Pons (tissue), 1 donor: ENCODE data around the gene RAD51B.

ENCODE experiments used
- DNase-seq: peaks from one replicate; pipeline ENCODE4 v3.0.0-alpha.2; 2016; ENCODE audit warnings: low spot score

RAD51B gene

DNA sequence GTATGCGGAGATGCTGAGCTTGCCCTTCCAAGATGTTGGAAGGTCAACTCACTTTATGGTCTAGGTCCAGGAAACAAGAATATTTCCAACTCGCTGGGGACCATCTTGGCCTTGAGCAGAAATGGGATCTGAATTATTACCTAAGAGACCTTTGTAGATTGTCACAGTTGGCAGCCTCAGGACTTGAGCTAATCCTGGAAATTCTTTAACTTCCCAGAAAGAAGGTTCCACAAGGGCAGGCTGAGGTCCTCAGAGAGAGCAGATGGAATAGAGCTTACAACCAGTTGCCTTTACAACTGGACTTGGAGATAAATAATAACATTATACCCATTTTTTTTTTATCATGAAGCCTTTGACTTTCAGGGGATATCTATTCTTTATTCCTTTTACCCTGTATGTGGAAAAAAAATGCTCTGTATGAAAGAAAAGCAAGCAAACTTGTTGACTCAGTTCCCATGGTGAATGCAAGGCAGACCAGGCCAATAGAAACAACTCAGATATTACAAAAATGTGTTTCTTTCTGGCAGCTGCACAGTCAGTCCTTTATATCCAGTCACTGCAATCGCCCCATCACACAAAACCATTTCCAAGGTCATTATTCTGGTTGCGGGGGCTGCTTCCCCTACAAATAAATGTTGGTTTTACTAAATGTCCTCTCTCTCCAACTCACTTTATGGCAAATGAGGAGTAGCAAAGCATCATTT is 571.9 kb downstream of the RAD51B start:
- DNase-seq, result peak; percentile 57

DNA sequence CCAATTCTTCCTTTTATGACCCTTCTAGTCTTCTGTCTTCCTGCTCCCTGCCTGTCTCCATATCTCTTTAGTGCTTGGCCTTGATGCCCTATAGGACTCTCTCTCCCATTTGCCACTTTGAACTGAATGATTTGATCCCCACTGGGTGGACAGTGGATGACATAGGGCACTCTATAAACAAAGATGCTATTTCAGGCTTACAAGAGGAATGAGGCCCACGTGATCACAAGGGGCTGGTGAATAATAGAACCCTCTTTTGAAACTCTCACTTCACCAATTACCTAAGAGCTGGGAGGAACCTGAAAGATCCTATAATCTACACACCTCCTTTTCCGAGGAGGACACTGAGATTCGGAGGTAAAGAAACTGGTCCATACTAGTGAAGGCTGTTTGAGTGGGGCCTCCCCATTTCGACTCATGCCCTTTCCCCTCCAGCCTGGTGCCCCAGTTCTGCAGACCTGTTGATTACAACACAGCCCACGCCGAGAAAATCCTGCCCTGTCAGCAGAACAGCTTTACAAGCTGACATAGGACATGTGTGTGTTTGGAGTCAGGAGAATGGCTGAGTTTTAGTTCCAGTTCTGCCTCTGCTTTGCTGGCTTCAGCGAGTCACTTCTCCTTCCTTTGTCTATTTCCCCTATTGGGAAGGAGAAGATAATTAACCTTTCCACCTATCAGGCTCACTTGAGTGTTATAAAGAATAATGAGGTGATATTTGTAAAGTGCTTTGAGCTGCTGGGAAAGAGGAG is 573.0 kb downstream of the RAD51B start:
- peak; percentile 85 for DNase-seq

DNA sequence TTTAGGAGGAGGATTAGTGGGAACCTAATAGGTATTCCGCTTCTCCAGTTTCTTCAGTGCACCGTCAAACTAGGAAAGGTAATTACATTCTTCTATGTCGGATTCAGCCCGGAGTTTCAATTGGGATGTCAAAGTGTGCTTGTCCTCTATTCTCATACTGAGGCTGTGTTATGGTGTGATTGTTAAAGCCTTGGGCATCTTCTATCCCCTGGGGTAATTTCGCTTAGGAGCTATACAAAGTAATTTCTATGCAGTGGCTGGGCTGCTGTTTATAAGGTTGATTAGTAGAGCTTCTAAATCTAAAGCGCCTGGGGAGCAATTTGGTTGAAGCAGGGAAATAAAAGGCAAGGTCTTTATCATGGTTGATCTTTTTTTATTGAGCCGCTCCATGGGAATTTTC is 573.7 kb downstream of the RAD51B start:
- no peak for DNase-seq

DNA sequence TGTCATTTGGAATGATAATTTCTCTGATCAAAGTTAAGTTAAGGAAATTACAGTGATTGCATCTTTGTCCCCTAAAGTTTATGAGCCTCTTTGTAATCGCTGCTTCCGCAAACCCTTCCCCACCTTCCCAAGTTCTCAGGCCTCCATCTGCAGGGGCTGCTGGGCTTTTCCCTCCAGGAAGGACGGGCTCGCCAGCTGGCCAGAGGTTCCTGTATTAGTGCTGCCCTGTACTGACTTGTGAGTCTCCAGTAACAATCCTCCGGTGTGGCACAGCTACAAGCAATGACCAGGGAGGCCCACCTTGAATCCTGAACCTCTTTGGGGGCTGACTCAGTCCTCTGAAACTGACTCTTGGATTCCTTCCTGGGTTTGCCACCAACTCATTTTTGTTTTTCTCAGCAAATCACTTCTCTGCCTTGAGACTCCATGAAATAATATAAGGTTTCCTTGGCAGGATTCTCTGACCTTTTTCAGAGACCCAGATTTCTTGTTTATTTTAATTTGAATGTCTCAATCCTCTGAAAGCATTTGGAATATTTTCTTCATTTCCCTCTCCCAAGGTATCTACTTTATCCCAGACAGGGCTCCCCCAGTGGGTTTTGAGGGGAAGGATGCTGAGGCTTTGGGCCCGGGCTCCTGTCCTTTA is 574.7 kb downstream of the RAD51B start:
- no peak for DNase-seq

DNA sequence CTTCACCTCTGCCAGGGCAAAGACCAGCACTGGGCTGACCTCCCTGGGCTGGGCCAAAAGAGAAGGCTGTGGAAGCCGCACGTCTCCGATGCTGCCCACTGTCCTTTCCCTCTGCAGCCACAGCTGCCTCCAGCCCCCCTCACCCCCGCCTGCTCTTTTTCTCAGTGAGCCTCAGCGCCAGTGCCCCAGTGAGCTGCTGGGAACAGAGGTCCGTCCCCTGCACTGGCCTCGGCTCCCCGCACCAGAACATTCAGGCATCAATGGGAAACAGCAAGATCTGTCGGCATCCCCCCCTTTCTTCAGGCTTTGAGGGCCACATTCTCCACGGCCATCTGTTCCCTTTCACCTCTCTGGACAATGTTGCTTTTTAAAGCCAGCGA is 575.2 kb downstream of the RAD51B start:
- no peak for DNase-seq

DNA sequence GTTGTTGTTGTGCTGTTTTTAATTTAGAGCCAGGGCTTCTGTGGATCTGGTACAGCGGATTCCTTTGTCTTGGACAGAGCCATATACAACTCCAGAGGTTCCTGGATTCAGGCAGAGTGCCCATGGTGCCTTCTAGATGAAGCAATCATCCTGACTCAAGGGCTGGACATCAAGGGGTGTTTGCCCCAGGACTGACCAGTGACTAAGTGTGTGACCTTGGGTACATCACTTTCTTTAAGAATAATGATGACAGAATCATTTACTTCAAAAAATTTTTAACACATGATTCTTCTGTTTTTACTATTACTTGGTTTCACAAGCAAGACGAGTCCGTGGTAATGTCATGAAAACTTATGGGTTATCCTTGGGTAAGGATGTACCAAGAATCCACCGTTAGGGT is 576.0 kb downstream of the RAD51B start:
- DNase-seq, result no peak

DNA sequence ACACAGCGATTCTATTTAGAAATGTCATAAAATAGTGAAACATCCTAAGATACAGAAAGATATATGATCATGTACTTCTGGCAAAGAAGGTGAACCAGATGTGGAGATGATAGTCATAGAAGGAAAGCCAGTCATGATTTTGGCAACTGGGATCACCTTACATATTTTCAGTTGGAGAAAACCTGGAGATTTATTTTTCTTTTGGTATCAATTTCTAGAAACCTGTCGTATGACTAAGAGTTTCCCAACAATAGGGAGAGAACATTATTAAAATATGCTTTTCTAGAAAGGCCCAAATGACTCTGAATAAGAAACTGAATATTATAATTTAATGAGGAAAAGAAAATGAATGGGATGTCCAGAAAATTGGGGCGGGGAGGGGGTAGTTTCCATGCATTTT is 576.9 kb downstream of the RAD51B start:
- no peak for DNase-seq

DNA sequence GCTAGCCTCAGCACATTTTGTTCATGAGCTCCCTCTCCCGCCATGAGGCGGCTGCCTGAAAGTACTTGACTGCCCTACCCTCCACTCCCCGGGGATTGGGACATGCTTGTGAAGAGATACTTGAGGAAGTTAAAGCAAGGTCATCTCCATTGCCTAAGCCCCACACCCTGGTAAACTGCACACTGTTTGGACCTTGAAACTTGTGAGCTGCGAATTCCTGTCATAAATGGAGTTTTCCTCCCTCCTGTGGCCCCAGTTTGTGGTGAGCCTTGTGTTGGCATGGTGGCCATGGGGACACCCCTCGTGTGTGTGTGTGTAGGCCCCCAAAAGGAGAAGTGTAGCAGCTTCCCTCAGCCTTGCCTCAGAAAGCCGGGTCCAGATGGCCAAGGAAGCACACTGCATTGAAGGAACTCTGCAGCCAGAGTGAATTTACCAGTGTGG is 577.8 kb downstream of the RAD51B start:
- peak; percentile 81 for DNase-seq

DNA sequence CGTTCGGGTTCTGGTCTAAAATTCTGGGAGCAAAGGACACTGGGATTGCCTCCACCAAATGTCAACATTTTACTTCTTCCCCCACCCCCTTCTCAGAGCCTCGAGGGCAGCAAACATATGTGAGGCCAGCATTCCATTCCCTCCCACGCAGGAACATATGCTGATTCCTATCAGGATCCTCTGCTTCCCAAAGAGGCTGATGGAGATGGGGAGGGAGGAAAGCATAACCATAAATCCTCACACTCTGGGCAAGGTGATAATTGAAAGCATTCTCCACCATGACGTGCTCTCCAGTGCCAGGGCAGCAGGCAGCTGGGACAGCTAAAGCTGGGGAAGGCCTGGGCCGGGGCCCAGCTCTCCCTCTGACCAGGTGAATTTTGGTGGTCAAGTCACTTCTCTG is 578.2 kb downstream of the RAD51B start:
- no peak for DNase-seq

DNA sequence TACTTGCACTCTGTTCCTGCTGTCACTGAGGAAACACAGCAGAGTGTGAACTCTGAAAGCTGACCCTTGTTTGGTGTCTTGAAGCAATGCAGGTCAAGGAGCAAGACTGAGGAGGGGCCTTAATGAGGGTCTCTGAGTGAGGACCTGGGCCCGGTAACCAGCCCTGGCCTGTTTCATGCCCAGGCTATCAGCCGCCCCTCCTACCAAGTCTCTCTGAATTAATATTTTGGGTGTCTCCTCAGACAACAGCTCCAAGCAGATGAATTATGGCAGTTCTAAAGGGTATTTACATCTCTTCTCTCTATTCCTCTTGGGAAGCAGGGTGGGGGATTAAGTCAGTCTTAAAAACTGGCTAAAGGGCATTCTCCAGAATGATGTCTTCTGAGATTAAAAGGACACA is 578.8 kb downstream of the RAD51B start:
- no peak for DNase-seq

DNA sequence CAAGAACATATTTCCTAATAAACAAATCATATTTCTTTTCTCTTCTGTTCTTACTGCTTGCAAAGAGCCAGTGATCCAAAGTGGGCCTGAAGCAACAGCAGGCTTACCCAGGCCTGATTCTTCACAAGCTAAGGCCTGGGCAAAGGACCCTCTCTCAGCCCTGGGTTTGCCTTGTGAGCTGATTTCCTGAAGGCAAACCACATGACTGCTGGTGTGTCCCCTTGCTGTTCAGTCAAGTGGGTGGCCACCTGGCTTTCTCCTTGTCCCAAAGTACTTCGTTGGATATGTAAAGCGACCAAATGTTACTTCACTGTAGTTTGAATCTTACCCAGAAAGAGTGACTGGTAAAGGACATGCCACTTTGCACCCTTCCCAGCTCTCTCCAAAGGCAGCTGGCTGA is 580.4 kb downstream of the RAD51B start:
- DNase-seq, result no peak

DNA sequence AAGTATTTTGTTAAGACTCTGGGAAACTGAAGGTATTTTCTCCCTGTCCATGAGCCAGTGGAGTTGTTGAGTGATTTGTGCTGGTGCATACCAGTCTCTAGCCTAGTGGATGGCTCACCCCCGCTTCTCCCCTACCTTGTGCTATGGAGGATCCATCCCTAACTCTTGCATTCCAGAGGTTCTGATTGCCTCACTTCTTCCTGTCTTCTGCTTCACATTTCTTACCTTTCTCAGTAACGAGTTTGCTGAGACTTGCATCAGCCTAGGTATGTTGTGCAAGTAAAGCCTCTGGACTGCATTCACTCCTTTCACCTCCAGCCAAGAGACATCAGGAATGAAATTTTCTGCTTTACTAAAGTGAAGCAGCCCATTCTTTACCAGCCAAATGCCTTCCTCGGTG is 581.7 kb downstream of the RAD51B start:
- no peak for DNase-seq

DNA sequence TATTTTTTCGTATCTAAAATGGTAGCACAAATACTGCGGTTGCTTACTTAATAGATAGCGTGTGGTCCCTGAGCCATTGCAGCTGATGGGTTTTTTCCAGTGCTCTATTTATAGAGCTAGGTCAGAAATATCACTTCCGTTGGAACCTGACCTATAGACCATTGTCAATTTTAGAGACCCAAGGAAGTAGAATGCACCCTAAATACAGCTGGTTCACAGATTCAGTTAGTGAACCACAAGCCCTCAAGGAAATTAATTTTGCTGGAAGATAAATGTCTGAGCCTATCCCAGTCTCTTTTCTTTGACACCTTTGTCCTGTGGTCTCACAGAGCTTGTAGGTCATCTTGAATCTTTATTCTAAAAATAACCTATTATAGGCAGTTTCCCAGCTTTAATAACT is 582.3 kb downstream of the RAD51B start:
- DNase-seq, result no peak

DNA sequence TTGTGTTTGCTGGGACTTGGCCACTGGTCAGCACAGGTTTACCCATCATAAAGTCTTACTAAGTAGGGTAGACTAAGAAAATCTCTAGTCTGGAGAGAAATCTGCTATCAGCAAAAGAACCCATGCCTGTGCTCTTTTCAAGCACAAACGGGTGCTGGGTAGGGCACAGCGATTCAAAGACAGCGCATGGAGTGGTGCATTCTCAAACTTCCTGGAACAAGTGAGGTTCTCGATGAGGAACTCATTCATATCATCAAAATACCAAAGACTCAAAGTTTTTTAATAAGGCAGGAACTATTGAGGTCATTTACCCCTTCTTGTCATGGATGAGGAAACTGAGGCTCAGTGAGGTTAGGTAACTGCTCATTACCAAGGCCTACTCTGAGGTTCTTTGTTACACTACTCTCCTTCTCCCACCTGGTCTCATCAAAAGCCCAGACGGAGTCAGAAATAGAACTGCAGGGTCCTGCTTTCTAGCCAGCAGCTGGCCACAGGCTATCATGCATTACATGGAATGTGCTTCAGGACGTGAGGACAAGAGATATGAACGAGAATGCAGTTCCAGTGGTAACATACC is 583.0 kb downstream of the RAD51B start:
- DNase-seq, result no peak

DNA sequence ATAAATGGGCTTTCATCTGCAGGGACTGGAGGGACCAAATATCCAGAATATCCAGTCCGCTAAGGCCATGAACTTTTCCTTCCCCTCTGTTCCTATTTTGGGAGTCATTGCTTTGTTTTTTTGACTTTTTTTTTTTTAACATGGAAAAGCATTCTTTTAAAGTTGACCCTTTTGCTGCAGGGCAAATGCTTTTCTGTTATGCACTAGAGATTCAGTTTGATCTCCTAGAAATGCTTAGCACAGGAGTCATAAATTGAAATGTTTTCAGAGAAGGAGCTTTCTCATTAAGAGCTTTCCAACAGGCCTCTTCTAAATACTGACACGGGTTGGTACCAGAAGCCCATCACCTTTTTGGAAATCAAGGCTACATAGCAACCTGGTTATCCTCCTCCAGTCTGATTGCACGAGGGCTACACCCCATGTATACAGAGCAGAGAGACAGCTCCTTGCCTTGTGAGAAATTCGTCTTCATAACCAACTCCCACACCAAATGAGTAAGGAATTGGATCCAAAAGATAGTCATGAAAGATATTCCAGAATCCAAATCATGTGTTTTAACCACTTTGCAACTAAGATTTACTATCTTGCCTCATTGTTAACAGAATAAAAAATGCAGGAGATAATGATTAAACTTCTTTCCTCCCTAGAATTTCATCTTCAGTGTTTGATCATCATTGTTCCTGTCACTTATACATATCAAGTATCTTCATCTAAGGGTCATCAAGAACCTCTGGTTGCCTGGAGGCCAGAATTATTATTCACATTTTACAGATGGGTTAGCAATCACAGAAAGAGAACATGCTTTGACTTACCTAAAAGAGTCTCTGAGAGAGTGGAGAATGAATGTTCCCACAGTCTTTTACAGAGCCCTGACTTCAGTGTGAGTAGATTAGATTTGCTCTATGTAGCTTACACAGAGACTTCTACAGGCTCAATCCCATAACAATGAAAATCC is 583.9 kb downstream of the RAD51B start:
- no peak for DNase-seq

DNA sequence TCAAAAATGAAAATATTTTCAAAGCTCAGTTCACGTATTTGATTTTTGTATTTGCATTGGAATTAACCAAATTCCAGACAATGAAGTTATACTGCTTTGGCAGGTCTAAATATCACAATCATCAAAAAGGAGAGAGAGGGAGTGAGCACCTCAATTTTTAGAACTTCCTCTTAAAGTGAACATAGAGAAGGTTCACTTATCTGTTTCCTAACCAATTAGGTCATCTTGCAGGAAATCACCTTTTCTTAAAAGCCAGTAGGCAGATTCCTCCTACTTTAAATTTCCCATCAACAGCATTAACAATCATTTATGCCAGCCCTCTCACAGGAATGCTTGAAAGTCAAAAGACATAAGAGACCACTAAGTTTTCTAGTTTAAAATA is 584.6 kb downstream of the RAD51B start:
- no peak for DNase-seq

DNA sequence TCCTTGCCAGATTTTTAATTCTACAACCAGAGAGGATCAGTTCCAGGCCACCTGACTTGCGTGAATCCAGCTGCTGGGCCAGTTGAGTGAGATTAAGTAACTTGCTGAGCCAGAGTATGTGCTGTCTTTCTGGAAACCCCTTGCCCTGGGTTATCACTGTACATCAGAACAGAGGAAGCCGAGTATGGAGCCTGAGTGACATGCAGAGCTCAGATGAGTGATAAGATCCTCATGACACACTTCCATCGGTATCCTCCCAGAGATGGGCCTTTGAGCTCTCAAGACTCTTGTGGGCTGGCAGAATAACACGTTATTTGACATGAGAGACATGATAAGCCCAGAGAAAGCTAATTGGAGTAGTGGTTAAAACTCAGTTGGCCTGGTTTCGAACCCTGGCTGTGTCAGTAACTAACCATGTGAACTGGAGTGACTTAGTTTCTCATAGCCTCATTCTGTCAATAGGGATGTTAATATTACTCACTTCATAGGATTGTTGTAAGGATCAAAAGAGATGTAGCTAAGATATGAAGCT is 585.1 kb downstream of the RAD51B start:
- DNase-seq, result no peak

DNA sequence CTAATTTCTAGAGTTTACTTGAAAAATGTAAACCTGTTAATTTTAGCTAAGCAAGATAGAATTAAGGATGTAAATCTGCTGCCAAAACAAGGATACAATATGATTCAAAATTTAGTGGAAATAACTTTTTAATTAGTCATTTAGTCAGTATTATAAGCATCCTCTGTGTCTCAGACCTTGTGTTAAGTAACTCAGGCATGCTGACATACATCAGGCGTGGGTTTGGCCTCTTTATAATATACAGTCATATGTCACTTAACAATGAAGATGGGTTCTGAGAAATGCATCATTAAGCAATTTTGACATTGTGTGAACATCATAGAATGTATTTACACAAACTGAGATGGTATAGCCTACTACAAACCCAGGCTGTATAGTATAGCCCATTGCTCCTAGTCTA is 586.4 kb downstream of the RAD51B start:
- DNase-seq, result no peak

DNA sequence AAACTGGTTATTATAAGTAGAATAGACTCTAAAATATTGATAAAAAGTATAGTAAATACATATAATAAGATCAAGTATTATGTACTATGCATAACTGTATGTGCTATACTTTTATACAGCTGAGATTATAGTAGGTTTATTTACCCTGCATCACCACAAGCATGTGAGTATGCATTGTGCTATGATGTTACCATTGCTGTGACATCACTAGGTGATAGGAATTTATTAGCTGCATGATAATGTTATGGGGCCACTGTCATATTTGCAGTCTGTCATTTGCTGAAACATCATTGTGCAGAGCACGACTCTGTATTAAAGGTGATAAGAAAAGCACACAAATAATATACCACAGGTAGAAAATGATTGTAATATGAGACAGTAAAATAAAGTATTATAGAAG is 587.7 kb downstream of the RAD51B start:
- no peak for DNase-seq

DNA sequence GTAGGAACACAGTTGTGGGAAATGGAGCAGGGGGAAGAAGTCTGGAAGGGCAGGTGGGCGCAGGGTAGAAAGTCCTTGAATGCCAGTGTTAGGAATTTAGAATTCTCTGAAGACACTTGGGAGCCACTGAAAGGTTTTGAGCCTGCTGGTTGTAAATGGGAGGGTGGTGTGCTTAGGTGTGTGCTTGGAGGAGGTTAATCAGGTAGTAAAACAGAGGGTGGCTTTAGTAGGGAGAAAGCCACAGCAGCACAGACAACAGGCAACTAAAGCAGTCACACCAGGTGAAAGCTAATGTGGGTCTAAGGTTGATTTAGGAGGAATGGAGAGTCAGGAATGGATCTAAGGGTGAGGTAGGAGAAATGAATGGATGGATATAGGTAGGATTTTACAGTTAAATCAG is 588.2 kb downstream of the RAD51B start:
- no peak for DNase-seq

DNA sequence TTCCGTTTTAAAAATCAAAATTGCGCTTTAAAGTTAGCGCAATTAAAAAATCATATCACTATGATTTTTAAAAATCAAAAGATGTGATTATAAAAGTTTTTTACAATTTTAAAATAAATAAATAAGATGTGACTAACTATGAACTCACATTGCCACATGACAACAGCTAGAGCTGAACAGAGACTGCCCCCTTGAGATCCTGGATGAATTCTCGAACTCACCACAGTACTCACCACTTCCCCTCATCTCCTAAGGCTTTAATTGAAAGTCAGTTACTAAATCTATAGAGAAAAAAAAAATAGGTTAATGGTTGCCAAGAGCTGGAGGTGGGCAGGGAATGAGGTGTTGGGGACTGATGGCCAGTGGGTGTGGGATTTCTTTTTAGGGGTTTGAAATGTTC is 589.1 kb downstream of the RAD51B start:
- DNase-seq, result no peak

DNA sequence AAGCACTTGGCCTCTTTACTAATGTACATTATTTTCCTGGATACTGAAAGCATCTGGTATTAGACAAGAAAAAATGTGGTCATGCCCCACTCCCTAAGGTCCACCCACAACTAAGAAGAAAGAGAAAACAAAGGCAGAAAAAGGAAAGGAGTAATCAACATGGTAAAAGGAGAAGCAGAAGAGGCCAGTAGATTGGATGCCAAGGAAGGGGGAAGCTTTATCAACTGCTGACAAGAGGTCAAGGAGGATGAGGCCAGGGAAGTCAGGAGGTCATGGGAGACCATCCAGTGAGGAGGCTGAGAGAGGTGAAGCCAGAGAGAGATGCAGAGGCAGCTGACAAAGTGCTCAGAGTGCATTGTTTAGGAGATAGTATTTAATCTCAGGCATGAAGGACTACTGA is 589.8 kb downstream of the RAD51B start:
- DNase-seq, result no peak
